B cell (primary cell): Measurements from ENCODE around the gene CYP17A1.

Source experiments
- CTCF ChIP-seq: fragments of 200-600 bp; IDR thresholded peaks from one replicate; pipeline ENCODE4 v1.8.0; 2022; ENCODE audit warnings: antibody characterized with exemption, mild to moderate bottlenecking
- EZH2 ChIP-seq: IDR thresholded peaks from 2 replicates; pipeline ENCODE4 v1.6.1; 2012; ENCODE audit warnings: borderline replicate concordance, low read depth, mild to moderate bottlenecking, moderate library complexity, low read length; ENCODE audit not compliant: insufficient read depth, poor library complexity, severe bottlenecking

GRCh38 chr10:102814873-102815661, 22.1 kb downstream of the CYP17A1 start:
- no peak for TF ChIP-seq CTCF
- TF ChIP-seq EZH2 = no peak
